ENCODE measurements around the gene DOCK2. TPM values are rescaled to one million over a fixed set of nuclear protein-coding genes. Genes with fewer than 3 reads are reported as not detected.
A peak's percentile ranks its signal among the peaks of the same experiment; 100 is the strongest.

Gene DOCK2
- total and polyA plus RNA-seq, 9 of the 15 experiments (the other 6 are each of a cell fraction or from before 2014, with no cell fraction given) = 4.5 to 42.6 (median 20.5) TPM

DNA sequence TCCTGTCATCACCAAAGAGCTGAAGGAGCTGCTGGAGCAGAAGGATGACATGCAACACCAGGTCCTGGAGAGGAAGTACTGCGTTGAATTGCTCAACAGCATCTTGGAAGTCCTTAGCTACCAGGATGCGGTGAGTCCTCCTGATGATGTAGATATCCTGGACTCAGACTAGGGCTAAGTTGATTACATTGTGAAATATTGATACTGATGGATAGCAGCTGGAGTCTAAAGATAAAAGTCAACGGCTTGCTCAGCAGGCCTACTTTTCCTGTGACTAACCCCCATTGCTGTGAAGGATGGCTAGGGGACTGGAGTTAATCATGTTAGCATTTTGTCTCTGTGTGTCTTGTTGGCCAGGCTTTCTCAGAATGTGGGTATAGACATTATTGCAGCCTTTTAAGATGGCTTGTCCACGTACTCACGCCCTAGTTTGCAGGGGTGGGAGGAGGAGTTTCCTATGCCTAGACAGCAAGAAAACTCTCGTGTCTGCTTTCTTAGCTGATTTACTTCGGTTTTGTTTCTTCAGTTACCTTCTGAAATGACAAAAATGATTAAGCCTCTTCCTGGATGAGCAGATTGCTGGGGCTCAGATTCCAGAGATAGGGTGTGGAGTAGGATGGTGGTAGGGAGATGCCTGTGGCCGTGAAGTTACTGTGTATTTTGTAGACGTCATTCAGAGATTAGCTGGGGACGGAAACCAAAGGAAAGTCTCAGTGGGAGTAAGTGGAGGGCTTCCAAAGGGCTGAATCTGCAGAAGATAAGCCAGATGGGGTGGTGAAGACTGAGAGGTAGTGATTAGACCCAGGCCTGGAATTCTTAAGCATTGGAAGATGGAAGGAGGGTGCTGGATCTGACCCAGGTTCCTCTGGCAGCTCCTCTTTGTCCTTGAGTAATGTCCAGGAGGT is 166.3 kb downstream of the DOCK2 start (continued):
- TF ChIP-seq, protein P1, sequence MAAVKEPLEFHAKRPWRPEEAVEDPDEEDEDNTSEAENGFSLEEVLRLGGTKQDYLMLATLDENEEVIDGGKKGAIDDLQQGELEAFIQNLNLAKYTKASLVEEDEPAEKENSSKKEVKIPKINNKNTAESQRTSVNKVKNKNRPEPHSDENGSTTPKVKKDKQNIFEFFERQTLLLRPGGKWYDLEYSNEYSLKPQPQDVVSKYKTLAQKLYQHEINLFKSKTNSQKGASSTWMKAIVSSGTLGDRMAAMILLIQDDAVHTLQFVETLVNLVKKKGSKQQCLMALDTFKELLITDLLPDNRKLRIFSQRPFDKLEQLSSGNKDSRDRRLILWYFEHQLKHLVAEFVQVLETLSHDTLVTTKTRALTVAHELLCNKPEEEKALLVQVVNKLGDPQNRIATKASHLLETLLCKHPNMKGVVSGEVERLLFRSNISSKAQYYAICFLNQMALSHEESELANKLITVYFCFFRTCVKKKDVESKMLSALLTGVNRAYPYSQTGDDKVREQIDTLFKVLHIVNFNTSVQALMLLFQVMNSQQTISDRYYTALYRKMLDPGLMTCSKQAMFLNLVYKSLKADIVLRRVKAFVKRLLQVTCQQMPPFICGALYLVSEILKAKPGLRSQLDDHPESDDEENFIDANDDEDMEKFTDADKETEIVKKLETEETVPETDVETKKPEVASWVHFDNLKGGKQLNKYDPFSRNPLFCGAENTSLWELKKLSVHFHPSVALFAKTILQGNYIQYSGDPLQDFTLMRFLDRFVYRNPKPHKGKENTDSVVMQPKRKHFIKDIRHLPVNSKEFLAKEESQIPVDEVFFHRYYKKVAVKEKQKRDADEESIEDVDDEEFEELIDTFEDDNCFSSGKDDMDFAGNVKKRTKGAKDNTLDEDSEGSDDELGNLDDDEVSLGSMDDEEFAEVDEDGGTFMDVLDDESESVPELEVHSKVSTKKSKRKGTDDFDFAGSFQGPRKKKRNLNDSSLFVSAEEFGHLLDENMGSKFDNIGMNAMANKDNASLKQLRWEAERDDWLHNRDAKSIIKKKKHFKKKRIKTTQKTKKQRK (IDR thresholded peaks at IDR 0.05; ENCODE audit: borderline replicate concordance, low read depth, low read length) = no peak
- TF ChIP-seq ZNF212 (CRISPR knock-in tag; IDR thresholded peaks at IDR 0.05) = no peak
- peak; percentile 90 for TF ChIP-seq FOSL1 (tag; conservative IDR thresholded peaks at IDR 0.05)
- peak; percentile 27; the same call in 1 of the 2 replicates for TF ChIP-seq ZBED1 (IDR thresholded peaks at IDR 0.05)
- TF ChIP-seq, protein P2, sequence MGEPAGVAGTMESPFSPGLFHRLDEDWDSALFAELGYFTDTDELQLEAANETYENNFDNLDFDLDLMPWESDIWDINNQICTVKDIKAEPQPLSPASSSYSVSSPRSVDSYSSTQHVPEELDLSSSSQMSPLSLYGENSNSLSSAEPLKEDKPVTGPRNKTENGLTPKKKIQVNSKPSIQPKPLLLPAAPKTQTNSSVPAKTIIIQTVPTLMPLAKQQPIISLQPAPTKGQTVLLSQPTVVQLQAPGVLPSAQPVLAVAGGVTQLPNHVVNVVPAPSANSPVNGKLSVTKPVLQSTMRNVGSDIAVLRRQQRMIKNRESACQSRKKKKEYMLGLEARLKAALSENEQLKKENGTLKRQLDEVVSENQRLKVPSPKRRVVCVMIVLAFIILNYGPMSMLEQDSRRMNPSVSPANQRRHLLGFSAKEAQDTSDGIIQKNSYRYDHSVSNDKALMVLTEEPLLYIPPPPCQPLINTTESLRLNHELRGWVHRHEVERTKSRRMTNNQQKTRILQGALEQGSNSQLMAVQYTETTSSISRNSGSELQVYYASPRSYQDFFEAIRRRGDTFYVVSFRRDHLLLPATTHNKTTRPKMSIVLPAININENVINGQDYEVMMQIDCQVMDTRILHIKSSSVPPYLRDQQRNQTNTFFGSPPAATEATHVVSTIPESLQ (CRISPR knock-in tag; IDR thresholded peaks at IDR 0.05) = no peak
- no peak for TF ChIP-seq HNRNPH1 (optimal IDR thresholded peaks at IDR 0.05; ENCODE audit: low read depth, low read length)
- peak; percentile 98 for TF ChIP-seq CTBP1 (IDR thresholded peaks at IDR 0.05; ENCODE audit: borderline replicate concordance)
- TF ChIP-seq, protein P3, sequence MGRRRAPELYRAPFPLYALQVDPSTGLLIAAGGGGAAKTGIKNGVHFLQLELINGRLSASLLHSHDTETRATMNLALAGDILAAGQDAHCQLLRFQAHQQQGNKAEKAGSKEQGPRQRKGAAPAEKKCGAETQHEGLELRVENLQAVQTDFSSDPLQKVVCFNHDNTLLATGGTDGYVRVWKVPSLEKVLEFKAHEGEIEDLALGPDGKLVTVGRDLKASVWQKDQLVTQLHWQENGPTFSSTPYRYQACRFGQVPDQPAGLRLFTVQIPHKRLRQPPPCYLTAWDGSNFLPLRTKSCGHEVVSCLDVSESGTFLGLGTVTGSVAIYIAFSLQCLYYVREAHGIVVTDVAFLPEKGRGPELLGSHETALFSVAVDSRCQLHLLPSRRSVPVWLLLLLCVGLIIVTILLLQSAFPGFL (CRISPR knock-in tag; IDR thresholded peaks at IDR 0.05) = no peak
- no peak for TF ChIP-seq DDX20 (tag; IDR thresholded peaks at IDR 0.05; ENCODE audit: low read depth)
- no peak for TF ChIP-seq BRCA1 (IDR thresholded peaks at IDR 0.05)
- no peak for TF ChIP-seq BRCA1 (CRISPR knock-in tag; IDR thresholded peaks at IDR 0.05)
- TF ChIP-seq, protein P4, sequence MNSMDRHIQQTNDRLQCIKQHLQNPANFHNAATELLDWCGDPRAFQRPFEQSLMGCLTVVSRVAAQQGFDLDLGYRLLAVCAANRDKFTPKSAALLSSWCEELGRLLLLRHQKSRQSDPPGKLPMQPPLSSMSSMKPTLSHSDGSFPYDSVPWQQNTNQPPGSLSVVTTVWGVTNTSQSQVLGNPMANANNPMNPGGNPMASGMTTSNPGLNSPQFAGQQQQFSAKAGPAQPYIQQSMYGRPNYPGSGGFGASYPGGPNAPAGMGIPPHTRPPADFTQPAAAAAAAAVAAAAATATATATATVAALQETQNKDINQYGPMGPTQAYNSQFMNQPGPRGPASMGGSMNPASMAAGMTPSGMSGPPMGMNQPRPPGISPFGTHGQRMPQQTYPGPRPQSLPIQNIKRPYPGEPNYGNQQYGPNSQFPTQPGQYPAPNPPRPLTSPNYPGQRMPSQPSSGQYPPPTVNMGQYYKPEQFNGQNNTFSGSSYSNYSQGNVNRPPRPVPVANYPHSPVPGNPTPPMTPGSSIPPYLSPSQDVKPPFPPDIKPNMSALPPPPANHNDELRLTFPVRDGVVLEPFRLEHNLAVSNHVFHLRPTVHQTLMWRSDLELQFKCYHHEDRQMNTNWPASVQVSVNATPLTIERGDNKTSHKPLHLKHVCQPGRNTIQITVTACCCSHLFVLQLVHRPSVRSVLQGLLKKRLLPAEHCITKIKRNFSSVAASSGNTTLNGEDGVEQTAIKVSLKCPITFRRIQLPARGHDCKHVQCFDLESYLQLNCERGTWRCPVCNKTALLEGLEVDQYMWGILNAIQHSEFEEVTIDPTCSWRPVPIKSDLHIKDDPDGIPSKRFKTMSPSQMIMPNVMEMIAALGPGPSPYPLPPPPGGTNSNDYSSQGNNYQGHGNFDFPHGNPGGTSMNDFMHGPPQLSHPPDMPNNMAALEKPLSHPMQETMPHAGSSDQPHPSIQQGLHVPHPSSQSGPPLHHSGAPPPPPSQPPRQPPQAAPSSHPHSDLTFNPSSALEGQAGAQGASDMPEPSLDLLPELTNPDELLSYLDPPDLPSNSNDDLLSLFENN (IDR thresholded peaks at IDR 0.05; ENCODE audit: low read depth in 2 of 2, low read length in 2 of 2) = peak in 1 of 2 experiments; percentile 69; a peak in 1 of 4 replicates
- no peak for TF ChIP-seq CBX1 (IDR thresholded peaks at IDR 0.05; ENCODE audit: low read depth)
- TF ChIP-seq ZNF778 (CRISPR knock-in tag; IDR thresholded peaks at IDR 0.05) = no peak

Data from K562 (cell line).